Parathyroid adenoma (tissue), 2 donors: ENCODE data around the gene MPPED1.

ENCODE experiments used
- H2AFZ ChIP-seq: fragments of 300-600 bp; sonication (generic); one replicate; pipeline ENCODE4 v1.7.0; 2017; ENCODE audit warnings: antibody characterized with exemption, mild to moderate bottlenecking
- H3K27ac ChIP-seq: fragments of 300-600 bp; sonication (generic); one replicate; pipeline ENCODE4 v1.7.0; 2017
- H3K27me3 ChIP-seq: fragments of 300-600 bp; sonication (generic); one replicate; pipeline ENCODE4 v1.7.0; 2017; ENCODE audit warnings: low read length; ENCODE audit not compliant: control insufficient read depth, insufficient read depth
- H3K36me3 ChIP-seq: fragments of 300-600 bp; sonication (generic); one replicate; pipeline ENCODE4 v1.7.0; 2017; ENCODE audit warnings: low read length; ENCODE audit not compliant: control insufficient read depth, insufficient read depth
- H3K4me1 ChIP-seq: fragments of 300-600 bp; sonication (generic); one replicate; pipeline ENCODE4 v1.7.0; 2017; ENCODE audit warnings: control low read depth
- H3K4me2 ChIP-seq: fragments of 300-600 bp; sonication (generic); one replicate; pipeline ENCODE4 v1.7.0; 2017; ENCODE audit warnings: low read length
- H3K4me3 ChIP-seq: fragments of 300-600 bp; sonication (generic); one replicate; pipeline ENCODE4 v1.7.0; 2017; ENCODE audit warnings: low read depth, low read length
- H3K79me2 ChIP-seq: fragments of 300-600 bp; sonication (generic); one replicate; pipeline ENCODE4 v1.7.0; 2017; ENCODE audit warnings: control low read depth
- H3K9ac ChIP-seq: fragments of 300-600 bp; sonication (generic); one replicate; pipeline ENCODE4 v1.7.0; 2017; ENCODE audit warnings: mild to moderate bottlenecking
- H3K9me3 ChIP-seq: fragments of 300-600 bp; sonication (generic); one replicate; pipeline ENCODE4 v1.7.0; 2017; ENCODE audit warnings: low read length; ENCODE audit not compliant: control insufficient read depth
- TF ChIP-seq, protein P1 (sequence below): fragments of 300-600 bp; sonication (generic); IDR thresholded peaks from one replicate; pipeline ENCODE4 v1.7.0; 2017; ENCODE audit warnings: antibody characterized with exemption, mild to moderate bottlenecking
- donor health status: primary hyperparathyroidism.

The MPPED1 gene

DNA sequence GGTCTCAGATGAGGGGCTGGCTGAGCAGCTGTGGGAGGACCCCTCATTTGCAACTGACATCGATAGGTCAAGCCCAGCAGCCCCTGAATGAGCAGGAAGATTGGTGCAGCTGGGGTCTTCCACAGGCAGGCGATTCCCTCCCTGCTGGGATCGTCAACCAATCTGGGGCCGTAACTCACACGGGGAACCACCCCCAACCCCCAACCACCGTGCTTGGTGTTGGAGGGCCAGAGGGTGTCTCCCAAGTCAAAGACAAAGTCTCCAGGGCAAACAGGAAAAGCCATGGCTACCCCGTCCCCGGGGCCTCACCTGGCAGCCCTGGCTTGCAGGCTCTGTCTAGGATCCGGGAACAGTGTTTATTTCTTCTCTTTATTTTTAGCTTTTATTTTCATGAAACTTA lies 41.8 kb upstream of the MPPED1 start:
- Histone ChIP-seq H3K9ac (no peak overlapping the region), H3K4me2 (no peak overlapping the region), H3K36me3 (no peaks in the 10 kb centered on the region), H2AFZ (peak overlapping the region; percentile 33), H3K9me3 (no peaks in the 10 kb centered on the region), H3K4me1 (peaks cover 5% of the 10 kb centered on the region), H3K79me2 (no peaks in the 10 kb centered on the region), H3K27ac (peak overlapping the region; percentile 42), H3K4me3 (no peak overlapping the region), H3K27me3 (no peaks in the 10 kb centered on the region)
- TF ChIP-seq, protein P1, sequence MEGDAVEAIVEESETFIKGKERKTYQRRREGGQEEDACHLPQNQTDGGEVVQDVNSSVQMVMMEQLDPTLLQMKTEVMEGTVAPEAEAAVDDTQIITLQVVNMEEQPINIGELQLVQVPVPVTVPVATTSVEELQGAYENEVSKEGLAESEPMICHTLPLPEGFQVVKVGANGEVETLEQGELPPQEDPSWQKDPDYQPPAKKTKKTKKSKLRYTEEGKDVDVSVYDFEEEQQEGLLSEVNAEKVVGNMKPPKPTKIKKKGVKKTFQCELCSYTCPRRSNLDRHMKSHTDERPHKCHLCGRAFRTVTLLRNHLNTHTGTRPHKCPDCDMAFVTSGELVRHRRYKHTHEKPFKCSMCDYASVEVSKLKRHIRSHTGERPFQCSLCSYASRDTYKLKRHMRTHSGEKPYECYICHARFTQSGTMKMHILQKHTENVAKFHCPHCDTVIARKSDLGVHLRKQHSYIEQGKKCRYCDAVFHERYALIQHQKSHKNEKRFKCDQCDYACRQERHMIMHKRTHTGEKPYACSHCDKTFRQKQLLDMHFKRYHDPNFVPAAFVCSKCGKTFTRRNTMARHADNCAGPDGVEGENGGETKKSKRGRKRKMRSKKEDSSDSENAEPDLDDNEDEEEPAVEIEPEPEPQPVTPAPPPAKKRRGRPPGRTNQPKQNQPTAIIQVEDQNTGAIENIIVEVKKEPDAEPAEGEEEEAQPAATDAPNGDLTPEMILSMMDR, result no peak

DNA sequence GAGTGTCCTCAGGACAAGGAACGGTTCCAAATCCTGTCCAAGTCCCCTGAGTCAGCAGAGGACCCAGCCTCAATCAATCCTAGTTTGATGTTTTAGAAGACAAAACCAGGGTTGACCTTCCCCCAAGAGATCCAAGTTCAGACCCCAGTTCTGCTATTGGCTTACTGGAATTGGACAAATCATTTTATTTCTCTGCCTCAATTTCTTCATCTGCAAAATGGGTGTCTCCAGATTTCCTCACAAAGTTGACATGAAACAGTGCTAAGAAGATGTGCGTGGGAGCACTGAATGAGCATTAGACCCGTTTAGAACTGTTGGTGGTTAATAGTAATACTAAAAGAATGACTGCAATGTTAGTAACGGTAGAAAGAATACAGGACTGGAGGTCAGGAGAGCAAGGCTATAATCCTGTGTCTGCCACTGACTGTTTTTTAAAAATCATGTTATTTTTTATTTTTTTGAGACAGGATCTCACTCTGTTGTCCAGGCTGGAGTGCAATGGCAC lies 35.8 kb upstream of the MPPED1 start:
- Histone ChIP-seq H3K4me3 (no peak overlapping the region), H3K4me2 (no peak overlapping the region), H3K36me3 (no peaks in the 10 kb centered on the region), H3K4me1 (peaks cover 13% of the 10 kb centered on the region), H2AFZ (no peak overlapping the region), H3K79me2 (no peaks in the 10 kb centered on the region), H3K27ac (peak overlapping the region; percentile 97), H3K9ac (no peak overlapping the region), H3K27me3 (no peaks in the 10 kb centered on the region), H3K9me3 (no peaks in the 10 kb centered on the region)
- TF ChIP-seq, protein P1, result no peak

DNA sequence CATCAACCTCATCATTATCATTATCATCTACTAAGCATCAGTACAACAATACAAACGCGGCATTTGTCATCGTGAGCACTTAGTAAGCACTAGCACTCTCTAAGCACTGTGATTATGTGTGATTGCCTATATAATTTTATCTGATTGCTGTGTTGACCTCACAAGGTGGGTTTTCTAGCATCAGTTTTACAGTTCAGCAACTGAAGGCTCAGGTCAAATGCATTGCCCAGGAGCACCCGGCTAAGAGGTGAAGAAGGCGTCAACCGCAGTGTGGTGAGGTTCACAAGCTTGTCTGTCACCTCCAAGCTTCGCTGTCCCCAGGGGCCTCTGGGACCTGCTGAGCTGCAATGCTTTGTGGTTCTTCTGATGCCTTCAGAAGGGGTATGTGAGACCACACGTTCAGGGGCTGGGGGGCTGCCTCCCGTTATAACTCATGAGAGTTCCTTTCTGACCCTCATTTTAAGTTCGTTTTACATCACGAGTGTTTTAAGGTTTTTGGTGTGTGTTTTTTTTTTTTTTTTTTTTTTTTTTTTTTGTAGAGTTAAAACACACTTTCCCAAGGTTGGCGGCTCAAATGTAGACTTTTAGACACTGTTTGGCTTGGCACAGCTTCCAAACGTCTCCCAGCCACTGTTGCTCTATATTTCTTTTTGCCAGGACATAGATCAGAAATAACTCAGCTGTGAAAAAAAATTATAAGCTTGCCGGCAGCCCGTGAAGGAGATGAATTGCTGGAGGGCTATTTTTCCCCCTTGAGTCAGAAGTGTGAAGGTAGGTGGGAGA lies 34.9 kb upstream of the MPPED1 start:
- Histone ChIP-seq H2AFZ (peak overlapping the region; percentile 64), H3K27me3 (no peaks in the 10 kb centered on the region), H3K4me1 (peaks cover 13% of the 10 kb centered on the region), H3K4me3 (no peak overlapping the region), H3K36me3 (no peaks in the 10 kb centered on the region), H3K4me2 (no peak overlapping the region), H3K9ac (no peak overlapping the region), H3K27ac (peak overlapping the region; percentile 97), H3K79me2 (no peaks in the 10 kb centered on the region), H3K9me3 (no peaks in the 10 kb centered on the region)
- TF ChIP-seq, protein P1, result no peak

DNA sequence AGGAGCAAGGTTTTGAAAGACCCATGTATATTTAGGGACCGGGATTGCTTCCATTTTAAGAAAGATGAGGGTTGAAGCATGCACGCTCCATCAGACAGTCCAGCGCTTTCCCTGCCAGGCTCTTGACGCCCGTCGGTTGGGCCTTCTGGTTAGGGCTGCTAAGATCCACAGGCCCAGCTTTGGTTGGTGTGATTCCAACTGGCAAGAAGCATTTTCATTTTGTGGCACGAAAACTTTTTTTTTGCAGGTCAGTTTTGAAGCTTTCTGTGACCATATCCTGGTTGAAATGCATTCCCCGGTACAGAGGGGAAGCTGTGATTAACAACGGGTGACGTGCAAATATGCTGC lies 34.3 kb upstream of the MPPED1 start:
- H3K9ac ChIP-seq, result no peak overlapping the region
- H3K27ac ChIP-seq, result peak overlapping the region; percentile 97
- H3K4me3 ChIP-seq, result peak overlapping the region; percentile 8
- no peaks in the 10 kb centered on the region for H3K79me2 ChIP-seq
- H3K4me1 ChIP-seq, result peaks cover 13% of the 10 kb centered on the region
- no peaks in the 10 kb centered on the region for H3K36me3 ChIP-seq
- TF ChIP-seq, protein P1, result no peak
- peak overlapping the region; percentile 65 for H3K4me2 ChIP-seq
- no peaks in the 10 kb centered on the region for H3K9me3 ChIP-seq
- no peaks in the 10 kb centered on the region for H3K27me3 ChIP-seq
- H2AFZ ChIP-seq, result peak overlapping the region; percentile 58
